Stomach (tissue), 9 donors: ENCODE measurements around the gene ARHGAP15. TPM values are rescaled to one million over a fixed set of nuclear protein-coding genes. Genes with fewer than 3 reads are reported as not detected.

Experiments used
- DNase-seq, 2 donors: peaks; one replicate each; pipeline versions ENCODE4 v3.0.0 to v3.0.0-alpha.2; 2013 to 2019
- H3K27ac ChIP-seq, 5 donors: fragments of 200-600 bp in 4 of 5; sonication (generic) in 4 of 5; one replicate each; pipeline ENCODE4 v1.5.1; 2013 to 2019; ENCODE audit warnings: mild to moderate bottlenecking in 1 of 5, moderate library complexity in 1 of 5
- H3K27me3 ChIP-seq, 3 donors: fragments of 200-600 bp; sonication (generic); one replicate each; pipeline ENCODE4 v1.5.1; 2017 to 2019; ENCODE audit warnings: mixed run types in 1 of 3
- H3K36me3 ChIP-seq, 4 donors: fragments of 200-600 bp; sonication (generic); 1 replicate in 3 of 4; 2 replicates in 1 of 4; pipeline ENCODE4 v1.5.1; 2016 to 2019
- H3K4me1 ChIP-seq, 4 donors: fragments of 200-600 bp; sonication (generic); one replicate each; pipeline ENCODE4 v1.5.1; 2016 to 2019
- H3K4me3 ChIP-seq, 4 donors: fragments of 200-600 bp; sonication (generic) in 3 of 4; one replicate each; pipeline ENCODE4 v1.5.1; 2016 to 2019; ENCODE audit warnings: mild to moderate bottlenecking in 1 of 4
- H3K9me3 ChIP-seq, 4 donors: fragments of 200-600 bp; sonication (generic); one replicate each; pipeline ENCODE4 v1.5.1; 2016 to 2019
- CTCF ChIP-seq, 7 experiments: fragments of 450-650 bp in 4 of 7; fragments of 200-600 bp in 3 of 7; sonication (generic) in 3 of 7; IDR thresholded peaks; one replicate each; pipeline ENCODE4 v1.5.1; 2016 to 2019; ENCODE audit warnings: antibody characterized with exemption in 7 of 7, control low read depth in 2 of 7, mild to moderate bottlenecking in 1 of 7
- EP300 ChIP-seq: sonication (generic); formaldehyde crosslinking; IDR thresholded peaks from one replicate; pipeline ENCODE4 v1.6.1; 2017; ENCODE audit warnings: antibody characterized with exemption
- POLR2A ChIP-seq, 4 donors: fragments of 450-650 bp; IDR thresholded peaks; one replicate each; pipeline ENCODE4 v1.6.1; 2016; ENCODE audit warnings: antibody characterized with exemption in 4 of 4, control low read depth in 2 of 4, mild to moderate bottlenecking in 1 of 4, moderate library complexity in 1 of 4
- POLR2AphosphoS5 ChIP-seq, 3 donors: sonication (generic); formaldehyde crosslinking; IDR thresholded peaks; one replicate each; pipeline ENCODE4 v1.6.1; 2016; ENCODE audit warnings: antibody characterized with exemption in 3 of 3
- WGBS, 5 donors: extraction: QIAGEN DNeasy Blood & Tissue Kit in 3 of 5; methylation state at CpG; one replicate each; pipeline versions ENCODE4 v1.1.5 to v1.1.7; 2013 to 2018; 5-methylcytosine and 5-hydroxymethylcytosine counted together
- intact Hi-C: fragments of 100-400 bp; cut with DNase I; formaldehyde crosslinking; loops from one replicate; pipeline ENCODE4 v1.15.1; 2023; ENCODE audit warnings: low total_unique reads
- polyA plus RNA-seq, 3 donors: library from polyadenylated mRNA; stranded (reverse); fragments of 200-250 nt; gene quantifications; one replicate each; pipeline ENCODE4 v1.2.3, GENCODE V29; 2013
- total RNA-seq, 5 donors: library from RNA; depleted of rRNA; stranded (reverse); fragments of >200 nt; gene quantifications; one replicate each; pipeline versions ENCODE4 v1.1.0 to v1.2.3, GENCODE V29; 2014 to 2016
- donor health status: healthy with polysubstance abuse.
- donor health status: Bipolar disorder and iron deficiency.
- donor health status: healthy.

ARHGAP15 gene
- total and polyA plus RNA-seq, 8 donors = 1.8 to 66.3 (median 6.8) TPM; not detected in 1

- intact Hi-C loops = no loop called here
- 38 to 58% (median 47%) methylated on average over 3 of the region's 3 CpGs for WGBS, 5 donors
- no peaks in the 10 kb centered on the region for H3K4me1 ChIP-seq
- no peak overlapping the region for H3K27ac ChIP-seq
- TF ChIP-seq EP300 (no peak), CTCF (IDR thresholded peaks at IDR 0.05) (no peak), POLR2AphosphoS5 (IDR thresholded peaks at IDR 0.05) (no peak), POLR2A (IDR thresholded peaks at IDR 0.05) (no peak)
- H3K9me3 ChIP-seq = no peaks in the 10 kb centered on the region
- H3K4me3 ChIP-seq = no peak overlapping the region
- H3K36me3 ChIP-seq = no peaks in the 10 kb centered on the region
- DNase-seq = peak in 1 of 2 donors; percentile 19
- H3K27me3 ChIP-seq = no peaks in the 10 kb centered on the region
Measured at GRCh38 chr2:143489145-143489544, 359.9 kb downstream of the ARHGAP15 start.

- WGBS, 5 donors = 31 to 63% (median 46%) methylated on average over 2 of the region's 2 CpGs
- no peak overlapping the region for H3K27ac ChIP-seq
- intact Hi-C loops = no loop called here
Measured at GRCh38 chr2:143491131-143491530, 361.9 kb downstream of the ARHGAP15 start.

GRCh38 chr2:143493339-143493738, 364.1 kb downstream of the ARHGAP15 start:
- intact Hi-C loops = no loop called here
- H3K27ac ChIP-seq = no peak overlapping the region
- no peaks in the 10 kb centered on the region for H3K27me3 ChIP-seq
- WGBS, 5 donors = 80 to 97% (median 95%) methylated on average over 1 of the region's 1 CpG
- H3K4me3 ChIP-seq = no peak overlapping the region
- no peaks in the 10 kb centered on the region for H3K9me3 ChIP-seq
- H3K36me3 ChIP-seq = no peaks in the 10 kb centered on the region
- no peak for DNase-seq
- no peaks in the 10 kb centered on the region for H3K4me1 ChIP-seq
- TF ChIP-seq POLR2AphosphoS5 (IDR thresholded peaks at IDR 0.05) = no peak

More at GRCh38 chr2:143491131-143491530, 361.9 kb downstream of the ARHGAP15 start:
- no peaks in the 10 kb centered on the region for H3K36me3 ChIP-seq
- TF ChIP-seq EP300 (no peak), POLR2AphosphoS5 (IDR thresholded peaks at IDR 0.05) (no peak), CTCF (IDR thresholded peaks at IDR 0.05) (no peak), POLR2A (IDR thresholded peaks at IDR 0.05) (no peak)
- no peaks in the 10 kb centered on the region for H3K4me1 ChIP-seq
- no peaks in the 10 kb centered on the region for H3K27me3 ChIP-seq
- no peak for DNase-seq
- H3K9me3 ChIP-seq = no peaks in the 10 kb centered on the region
- H3K4me3 ChIP-seq = no peak overlapping the region

- Histone ChIP-seq H3K4me3 (no peak overlapping the region), H3K36me3 (no peaks in the 10 kb centered on the region), H3K27ac (no peak overlapping the region), H3K9me3 (no peaks in the 10 kb centered on the region), H3K27me3 (no peaks in the 10 kb centered on the region), H3K4me1 (no peaks in the 10 kb centered on the region)
- 74 to 93% (median 82%) methylated on average over 1 of the region's 1 CpG for WGBS, 5 donors
- DNase-seq = no peak
- intact Hi-C loops = no loop called here
- TF ChIP-seq CTCF (IDR thresholded peaks at IDR 0.05) (no peak), POLR2AphosphoS5 (IDR thresholded peaks at IDR 0.05) (no peak), EP300 (no peak)
Measured at GRCh38 chr2:143497726-143498125, 368.5 kb downstream of the ARHGAP15 start.

GRCh38 chr2:143498496-143498895, 369.3 kb downstream of the ARHGAP15 start:
- no peaks in the 10 kb centered on the region for H3K36me3 ChIP-seq
- no peak overlapping the region for H3K4me3 ChIP-seq
- H3K27ac ChIP-seq = no peak overlapping the region
- no peaks in the 10 kb centered on the region for H3K27me3 ChIP-seq
- no peak for DNase-seq
- WGBS, 5 donors = 47 to 72% (median 55%) methylated on average over 1 of the region's 1 CpG
- TF ChIP-seq POLR2A (IDR thresholded peaks at IDR 0.05) = no peak
- TF ChIP-seq POLR2AphosphoS5 (IDR thresholded peaks at IDR 0.05) = no peak
- no peak for TF ChIP-seq CTCF (IDR thresholded peaks at IDR 0.05)
- no peak for TF ChIP-seq EP300
- H3K9me3 ChIP-seq = no peaks in the 10 kb centered on the region
- no peaks in the 10 kb centered on the region for H3K4me1 ChIP-seq
- intact Hi-C loops = no loop called here
